Measurements from ENCODE around the gene FARS2. TPM values are rescaled to one million over a fixed set of nuclear protein-coding genes. Genes with fewer than 3 reads are reported as not detected.

The FARS2 gene
- total RNA-seq, 4 donors from 2014 or later: 2.6 to 21.9 (median 15.0) TPM

GRCh38 chr6:5751525-5752390, 490.4 kb downstream of the FARS2 start:
- no peak for DNase-seq
- Histone ChIP-seq H3K27ac (no peak overlapping the region), H3K4me3 (no peak overlapping the region), H3K9me3 (peaks cover 0 to 16% of the 10 kb centered on the region in 2 donors), H3K36me3 (no peaks in the 10 kb centered on the region), H3K27me3 (no peaks in the 10 kb centered on the region), H3K4me1 (peaks cover 0 to 3% (median 1%) of the 10 kb centered on the region in 4 donors)
- in situ Hi-C loops (cut with MboI; ENCODE audit: low pct_ligation_motif_present in 1 of 4, low pct_unique_long_range_greater_than_20kb in 1 of 4, low sequenced_read_pairs in 3 of 4): no loop called here
- TF ChIP-seq EP300 (IDR thresholded peaks at IDR 0.05; ENCODE audit: low read depth) (no peak), POLR2AphosphoS5 (IDR thresholded peaks at IDR 0.05) (no peak), POLR2A (IDR thresholded peaks at IDR 0.05) (no peak), CTCF (IDR thresholded peaks at IDR 0.05) (no peak)
- WGBS, 2 donors (ENCODE audit: low coverage in 1 of 2): 85 to 87% methylated on average over 4 to 9 of the region's 9 CpGs
- intact Hi-C loops (cut with DNase I; ENCODE audit: low total_unique reads): no loop called here

- no peak overlapping the region for H3K4me3 ChIP-seq
- no peaks in the 10 kb centered on the region for H3K27me3 ChIP-seq
- H3K4me1 ChIP-seq: peaks cover 0 to 3% (median 1%) of the 10 kb centered on the region in 4 donors
- no peak for DNase-seq
- H3K9me3 ChIP-seq: peaks cover 0 to 16% of the 10 kb centered on the region in 2 donors
- no peaks in the 10 kb centered on the region for H3K36me3 ChIP-seq
- in situ Hi-C loops (cut with MboI; ENCODE audit: low pct_ligation_motif_present in 1 of 4, low pct_unique_long_range_greater_than_20kb in 1 of 4, low sequenced_read_pairs in 3 of 4) (no loop called here), intact Hi-C loops (cut with DNase I; ENCODE audit: low total_unique reads) (no loop called here)
- no peak overlapping the region for H3K27ac ChIP-seq
- 60 to 92% methylated on average over 1 to 5 of the region's 5 CpGs for WGBS, 2 donors (ENCODE audit: low coverage in 1 of 2)
- TF ChIP-seq EP300 (IDR thresholded peaks at IDR 0.05; ENCODE audit: low read depth): no peak
- TF ChIP-seq CTCF (IDR thresholded peaks at IDR 0.05): no peak
Measured at GRCh38 chr6:5752391-5752680, 491.0 kb downstream of the FARS2 start.

GRCh38 chr6:5753209-5753608, 491.9 kb downstream of the FARS2 start:
- H3K36me3 ChIP-seq: no peaks in the 10 kb centered on the region
- H3K4me1 ChIP-seq: peaks cover 0 to 3% (median 1%) of the 10 kb centered on the region in 4 donors
- no peaks in the 10 kb centered on the region for H3K27me3 ChIP-seq
- 83 to 94% methylated on average over 3 to 4 of the region's 4 CpGs for WGBS, 2 donors (ENCODE audit: low coverage in 1 of 2)
- in situ Hi-C loops (cut with MboI; ENCODE audit: low pct_ligation_motif_present in 1 of 4, low pct_unique_long_range_greater_than_20kb in 1 of 4, low sequenced_read_pairs in 3 of 4): no loop called here
- intact Hi-C loops (cut with DNase I; ENCODE audit: low total_unique reads): no loop called here
- H3K27ac ChIP-seq: no peak overlapping the region
- peaks cover 0 to 16% of the 10 kb centered on the region in 2 donors for H3K9me3 ChIP-seq
- no peak for DNase-seq
- H3K4me3 ChIP-seq: no peak overlapping the region
- no peak for TF ChIP-seq EP300 (IDR thresholded peaks at IDR 0.05; ENCODE audit: low read depth)
- no peak for TF ChIP-seq CTCF (IDR thresholded peaks at IDR 0.05)
- no peak for TF ChIP-seq POLR2A (IDR thresholded peaks at IDR 0.05)
- TF ChIP-seq POLR2AphosphoS5 (IDR thresholded peaks at IDR 0.05): no peak

- Histone ChIP-seq H3K4me1 (no peaks in the 10 kb centered on the region), H3K9me3 (peaks cover 0 to 16% of the 10 kb centered on the region in 2 donors), H3K27ac (no peak overlapping the region), H3K27me3 (no peaks in the 10 kb centered on the region), H3K4me3 (no peak overlapping the region), H3K36me3 (no peaks in the 10 kb centered on the region)
- intact Hi-C loops (cut with DNase I; ENCODE audit: low total_unique reads): no loop called here
- WGBS, 2 donors (ENCODE audit: low coverage in 1 of 2): 93 to 100% methylated on average over 1 to 2 of the region's 2 CpGs
- TF ChIP-seq POLR2A (IDR thresholded peaks at IDR 0.05) (no peak), CTCF (IDR thresholded peaks at IDR 0.05) (no peak), POLR2AphosphoS5 (IDR thresholded peaks at IDR 0.05) (no peak), EP300 (IDR thresholded peaks at IDR 0.05; ENCODE audit: low read depth) (no peak)
- in situ Hi-C loops (cut with MboI; ENCODE audit: low pct_ligation_motif_present in 1 of 4, low pct_unique_long_range_greater_than_20kb in 1 of 4, low sequenced_read_pairs in 3 of 4): no loop called here
- DNase-seq: no peak
Measured at GRCh38 chr6:5754904-5755303, 493.6 kb downstream of the FARS2 start.

Data from transverse colon (tissue), 4 donors.